ENCODE results near the gene SLC4A11. TPM values are rescaled to one million over a fixed set of nuclear protein-coding genes. Genes with fewer than 3 reads are reported as not detected.

Gene SLC4A11
- polyA plus RNA-seq, 1 donor from 2014 or later = 0.19 TPM

DNA sequence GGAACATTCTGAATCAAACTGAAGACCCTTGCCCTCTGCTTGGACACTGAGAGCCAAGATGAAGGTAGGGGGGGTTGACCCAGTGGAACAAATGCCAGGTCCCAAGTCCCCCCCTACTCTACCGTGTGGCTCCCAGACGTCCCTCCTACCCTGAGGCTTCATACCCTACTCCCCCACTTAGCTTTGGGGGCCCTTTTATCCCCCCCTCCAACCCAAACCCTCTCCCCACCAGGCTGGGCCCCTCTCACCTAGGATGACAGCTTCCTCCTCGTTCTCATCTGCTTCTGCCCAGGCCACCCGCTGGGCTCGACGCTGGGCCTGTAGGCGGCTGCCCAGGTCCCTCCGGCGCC lies 36.0 kb downstream of the SLC4A11 start:
- H3K9me2 ChIP-seq (ENCODE audit: insufficient read depth, low read length) = no peaks in the 10 kb centered on the region
- peak overlapping the region; percentile 95 for H3K4me2 ChIP-seq (ENCODE audit: low read length)
- TF ChIP-seq EP300 (conservative IDR thresholded peaks at IDR 0.05; ENCODE audit: poor library complexity, severe bottlenecking) (no peak), TAF1 (IDR thresholded peaks at IDR 0.05; ENCODE audit: low read depth) (no peak), MXI1 (conservative IDR thresholded peaks at IDR 0.05; ENCODE audit: poor library complexity, severe bottlenecking) (no peak), SMC3 (conservative IDR thresholded peaks at IDR 0.05; ENCODE audit: poor library complexity) (no peak), RAD21 (conservative IDR thresholded peaks at IDR 0.05) (no peak), EZH2 (IDR thresholded peaks at IDR 0.05; ENCODE audit: borderline replicate concordance, insufficient read depth, low read length, poor library complexity, severe bottlenecking) (no peak), POLR2AphosphoS5 (IDR thresholded peaks at IDR 0.05) (no peak)
- TF ChIP-seq, protein P1, sequence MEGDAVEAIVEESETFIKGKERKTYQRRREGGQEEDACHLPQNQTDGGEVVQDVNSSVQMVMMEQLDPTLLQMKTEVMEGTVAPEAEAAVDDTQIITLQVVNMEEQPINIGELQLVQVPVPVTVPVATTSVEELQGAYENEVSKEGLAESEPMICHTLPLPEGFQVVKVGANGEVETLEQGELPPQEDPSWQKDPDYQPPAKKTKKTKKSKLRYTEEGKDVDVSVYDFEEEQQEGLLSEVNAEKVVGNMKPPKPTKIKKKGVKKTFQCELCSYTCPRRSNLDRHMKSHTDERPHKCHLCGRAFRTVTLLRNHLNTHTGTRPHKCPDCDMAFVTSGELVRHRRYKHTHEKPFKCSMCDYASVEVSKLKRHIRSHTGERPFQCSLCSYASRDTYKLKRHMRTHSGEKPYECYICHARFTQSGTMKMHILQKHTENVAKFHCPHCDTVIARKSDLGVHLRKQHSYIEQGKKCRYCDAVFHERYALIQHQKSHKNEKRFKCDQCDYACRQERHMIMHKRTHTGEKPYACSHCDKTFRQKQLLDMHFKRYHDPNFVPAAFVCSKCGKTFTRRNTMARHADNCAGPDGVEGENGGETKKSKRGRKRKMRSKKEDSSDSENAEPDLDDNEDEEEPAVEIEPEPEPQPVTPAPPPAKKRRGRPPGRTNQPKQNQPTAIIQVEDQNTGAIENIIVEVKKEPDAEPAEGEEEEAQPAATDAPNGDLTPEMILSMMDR (IDR thresholded peaks at IDR 0.05; ENCODE audit: poor library complexity, severe bottlenecking) = no peak
- TF ChIP-seq, protein P2, sequence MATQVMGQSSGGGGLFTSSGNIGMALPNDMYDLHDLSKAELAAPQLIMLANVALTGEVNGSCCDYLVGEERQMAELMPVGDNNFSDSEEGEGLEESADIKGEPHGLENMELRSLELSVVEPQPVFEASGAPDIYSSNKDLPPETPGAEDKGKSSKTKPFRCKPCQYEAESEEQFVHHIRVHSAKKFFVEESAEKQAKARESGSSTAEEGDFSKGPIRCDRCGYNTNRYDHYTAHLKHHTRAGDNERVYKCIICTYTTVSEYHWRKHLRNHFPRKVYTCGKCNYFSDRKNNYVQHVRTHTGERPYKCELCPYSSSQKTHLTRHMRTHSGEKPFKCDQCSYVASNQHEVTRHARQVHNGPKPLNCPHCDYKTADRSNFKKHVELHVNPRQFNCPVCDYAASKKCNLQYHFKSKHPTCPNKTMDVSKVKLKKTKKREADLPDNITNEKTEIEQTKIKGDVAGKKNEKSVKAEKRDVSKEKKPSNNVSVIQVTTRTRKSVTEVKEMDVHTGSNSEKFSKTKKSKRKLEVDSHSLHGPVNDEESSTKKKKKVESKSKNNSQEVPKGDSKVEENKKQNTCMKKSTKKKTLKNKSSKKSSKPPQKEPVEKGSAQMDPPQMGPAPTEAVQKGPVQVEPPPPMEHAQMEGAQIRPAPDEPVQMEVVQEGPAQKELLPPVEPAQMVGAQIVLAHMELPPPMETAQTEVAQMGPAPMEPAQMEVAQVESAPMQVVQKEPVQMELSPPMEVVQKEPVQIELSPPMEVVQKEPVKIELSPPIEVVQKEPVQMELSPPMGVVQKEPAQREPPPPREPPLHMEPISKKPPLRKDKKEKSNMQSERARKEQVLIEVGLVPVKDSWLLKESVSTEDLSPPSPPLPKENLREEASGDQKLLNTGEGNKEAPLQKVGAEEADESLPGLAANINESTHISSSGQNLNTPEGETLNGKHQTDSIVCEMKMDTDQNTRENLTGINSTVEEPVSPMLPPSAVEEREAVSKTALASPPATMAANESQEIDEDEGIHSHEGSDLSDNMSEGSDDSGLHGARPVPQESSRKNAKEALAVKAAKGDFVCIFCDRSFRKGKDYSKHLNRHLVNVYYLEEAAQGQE (IDR thresholded peaks at IDR 0.05; ENCODE audit: borderline replicate concordance) = no peak
- H3K27ac ChIP-seq (ENCODE audit: low read length) = no peak overlapping the region
- no peaks in the 10 kb centered on the region for H4K20me1 ChIP-seq (ENCODE audit: insufficient read depth)
- H3F3A ChIP-seq (ENCODE audit: insufficient read depth, low read length, poor library complexity, severe bottlenecking) = no peaks in the 10 kb centered on the region
- H3K79me2 ChIP-seq (replicated peaks; ENCODE audit: insufficient read depth, low read length) = peaks cover 18% of the 10 kb centered on the region
- no peaks in the 10 kb centered on the region for H3K36me3 ChIP-seq (ENCODE audit: insufficient read depth, low read length)
- no peaks in the 10 kb centered on the region for H3K9me3 ChIP-seq (ENCODE audit: low read length)
- no peak overlapping the region for H2AFZ ChIP-seq (ENCODE audit: low read depth, low read length)
- no peaks in the 10 kb centered on the region for H3K27me3 ChIP-seq (ENCODE audit: insufficient read depth, low read depth, low read length)
- peak overlapping the region; percentile 81 for H3K4me3 ChIP-seq (ENCODE audit: low read length)
- peak overlapping the region; percentile 86 for H3K9ac ChIP-seq (ENCODE audit: low read length)

DNA sequence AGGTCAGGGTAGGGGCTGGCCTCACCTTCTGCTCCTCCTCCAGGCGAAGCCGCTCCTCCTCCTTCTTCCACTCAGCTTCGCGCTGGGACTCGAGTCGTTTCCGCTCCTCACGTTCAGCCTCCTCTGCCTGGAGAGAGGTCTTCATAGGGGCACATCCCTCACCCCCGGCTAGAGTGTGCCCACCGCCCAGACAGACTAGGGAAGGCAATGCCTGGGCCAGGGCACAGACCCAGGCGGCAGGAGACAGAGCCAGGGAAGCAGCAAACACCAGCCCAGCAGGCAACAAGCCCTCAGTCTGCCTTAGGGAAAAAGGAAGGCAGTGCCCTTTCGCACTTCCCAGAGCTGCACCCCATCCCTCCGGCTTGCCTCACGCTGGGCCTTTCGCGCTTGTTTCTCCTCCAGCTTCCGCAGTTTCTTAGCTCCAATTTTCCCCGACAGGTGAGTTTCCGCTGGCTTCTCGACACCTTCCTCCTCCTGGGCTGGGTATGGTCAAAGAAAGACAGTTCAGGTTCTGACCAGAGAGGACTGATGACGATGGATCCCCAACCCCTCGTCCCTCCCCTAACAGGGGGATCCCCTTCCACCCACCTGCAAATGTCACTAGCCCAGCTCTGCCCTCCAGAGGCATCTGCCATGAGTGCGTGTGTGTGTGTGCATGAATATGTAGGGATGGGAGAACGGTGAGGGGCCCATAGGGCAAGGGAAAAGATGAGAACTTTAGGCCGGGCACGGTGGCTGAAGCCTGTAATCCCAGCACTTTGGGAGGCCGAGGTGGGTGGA lies 38.8 kb downstream of the SLC4A11 start:
- no peak overlapping the region for H3K4me3 ChIP-seq (ENCODE audit: low read length)
- H3K36me3 ChIP-seq (ENCODE audit: insufficient read depth, low read length) = no peaks in the 10 kb centered on the region
- H3K9me2 ChIP-seq (ENCODE audit: insufficient read depth, low read length) = no peaks in the 10 kb centered on the region
- H2AFZ ChIP-seq (ENCODE audit: low read depth, low read length) = no peak overlapping the region
- no peaks in the 10 kb centered on the region for H3K9me3 ChIP-seq (ENCODE audit: low read length)
- no peak overlapping the region for H3K4me2 ChIP-seq (ENCODE audit: low read length)
- no peaks in the 10 kb centered on the region for H3K27me3 ChIP-seq (ENCODE audit: insufficient read depth, low read depth, low read length)
- H3K9ac ChIP-seq (ENCODE audit: low read length) = no peak overlapping the region
- peaks cover 18% of the 10 kb centered on the region for H3K79me2 ChIP-seq (replicated peaks; ENCODE audit: insufficient read depth, low read length)
- H4K20me1 ChIP-seq (ENCODE audit: insufficient read depth) = no peaks in the 10 kb centered on the region
- TF ChIP-seq POLR2AphosphoS5 (IDR thresholded peaks at IDR 0.05) (no peak), EZH2 (IDR thresholded peaks at IDR 0.05; ENCODE audit: borderline replicate concordance, insufficient read depth, low read length, poor library complexity, severe bottlenecking) (no peak), TAF1 (IDR thresholded peaks at IDR 0.05; ENCODE audit: low read depth) (no peak), EP300 (conservative IDR thresholded peaks at IDR 0.05; ENCODE audit: poor library complexity, severe bottlenecking) (no peak), MXI1 (conservative IDR thresholded peaks at IDR 0.05; ENCODE audit: poor library complexity, severe bottlenecking) (no peak), RAD21 (conservative IDR thresholded peaks at IDR 0.05) (no peak), SMC3 (conservative IDR thresholded peaks at IDR 0.05; ENCODE audit: poor library complexity) (no peak)
- TF ChIP-seq, protein P2 (IDR thresholded peaks at IDR 0.05; ENCODE audit: borderline replicate concordance) = no peak
- TF ChIP-seq, protein P1 (IDR thresholded peaks at IDR 0.05; ENCODE audit: poor library complexity, severe bottlenecking) = no peak
- no peaks in the 10 kb centered on the region for H3F3A ChIP-seq (ENCODE audit: insufficient read depth, low read length, poor library complexity, severe bottlenecking)
- H3K27ac ChIP-seq (ENCODE audit: low read length) = no peak overlapping the region
